Effector memory CD4-positive, alpha-beta T cell (primary cell): ENCODE results near the gene PKD1L1.
"Not testable (repeated sequence)": the region's sequence is repeated elsewhere in the genome, so short reads cannot be mapped to it uniquely, and the experiment has no call there.

Experiments used
- DNase-seq, 3 donors: peaks; one replicate each; pipeline ENCODE4 v3.0.0-alpha.2; 2020
- H3K27ac ChIP-seq: 2 replicates; pipeline ENCODE4 v1.7.0; 2013; ENCODE audit warnings: mild to moderate bottlenecking, low read length, moderate library complexity; ENCODE audit not compliant: insufficient read depth, poor library complexity, severe bottlenecking
- H3K27me3 ChIP-seq: replicated peaks from 2 replicates; pipeline ENCODE4 v1.7.0; 2013; ENCODE audit warnings: mild to moderate bottlenecking, low read length; ENCODE audit not compliant: insufficient read depth, control insufficient read depth, poor library complexity, severe bottlenecking
- H3K36me3 ChIP-seq: 2 replicates; pipeline ENCODE4 v1.7.0; 2013; ENCODE audit warnings: mild to moderate bottlenecking, low read length, moderate library complexity; ENCODE audit not compliant: control insufficient read depth, insufficient read depth
- H3K4me1 ChIP-seq: 2 replicates; pipeline ENCODE4 v1.7.0; 2013; ENCODE audit warnings: low read length, mild to moderate bottlenecking; ENCODE audit not compliant: control insufficient read depth, insufficient read depth, poor library complexity, severe bottlenecking
- H3K4me3 ChIP-seq: 2 replicates; pipeline ENCODE4 v1.7.0; 2013; ENCODE audit warnings: low read length, low read depth, mild to moderate bottlenecking; ENCODE audit not compliant: insufficient read depth, poor library complexity, severe bottlenecking
- H3K9me3 ChIP-seq: 2 replicates; pipeline ENCODE4 v1.7.0; 2013; ENCODE audit warnings: mild to moderate bottlenecking, low read length, moderate library complexity; ENCODE audit not compliant: control insufficient read depth
- total RNA-seq, 3 donors: gene quantifications; one replicate each; lab custom pipeline; 2026; lab: John Stamatoyannopoulos, UW

PKD1L1 gene
- total RNA-seq: 0.96 to 3.1 (median 2.1) reads per million in 3 donors

GRCh38 chr7:47948141-47948790 lies at the start of gene PKD1L1:
Gene PKD1L1 (minus strand): TSS chr7:47948466. CDS start chr7:47948440, 26 bp downstream.
- Histone ChIP-seq H3K27me3 (no peaks in the 10 kb centered on the region), H3K27ac (no peak within 1 kb of the TSS), H3K4me1 (no peaks in the 10 kb centered on the region), H3K4me3 (no peak within 1 kb of the TSS), H3K9me3 (no peaks in the 10 kb centered on the region), H3K36me3 (no peaks in the 10 kb centered on the region)
- DNase-seq: no peak

GRCh38 chr7:47992446-47992845 lies 44.2 kb upstream of the PKD1L1 start:
- DNase-seq: no peak
- peaks cover 4% of the 10 kb centered on the region for H3K4me1 ChIP-seq
- H3K27ac ChIP-seq: peak overlapping the region; percentile 54

GRCh38 chr7:47991741-47992311 lies 43.6 kb upstream of the PKD1L1 start:
- no peaks in the 10 kb centered on the region for H3K27me3 ChIP-seq
- H3K4me1 ChIP-seq: peaks cover 4% of the 10 kb centered on the region
- no peaks in the 10 kb centered on the region for H3K36me3 ChIP-seq
- peak overlapping the region; percentile 55 for H3K4me3 ChIP-seq
- DNase-seq: peak; percentile 61 to 69 (median 68)
- peak overlapping the region; percentile 54 for H3K27ac ChIP-seq
- H3K9me3 ChIP-seq: no peaks in the 10 kb centered on the region

More at GRCh38 chr7:47992446-47992845, 44.2 kb upstream of the PKD1L1 start:
- Histone ChIP-seq H3K36me3 (no peaks in the 10 kb centered on the region), H3K4me3 (no peak overlapping the region), H3K9me3 (no peaks in the 10 kb centered on the region), H3K27me3 (no peaks in the 10 kb centered on the region)

- Histone ChIP-seq H3K27ac (peak overlapping the region; percentile 54), H3K27me3 (no peaks in the 10 kb centered on the region), H3K9me3 (no peaks in the 10 kb centered on the region), H3K36me3 (no peaks in the 10 kb centered on the region), H3K4me1 (peaks cover 4% of the 10 kb centered on the region), H3K4me3 (peak overlapping the region; percentile 55)
- no peak for DNase-seq
Observed at GRCh38 chr7:47991270-47991669, 43.0 kb upstream of the PKD1L1 start.

- Histone ChIP-seq H3K9me3 (no peaks in the 10 kb centered on the region), H3K27me3 (no peaks in the 10 kb centered on the region), H3K27ac (no peak overlapping the region), H3K4me3 (no peak overlapping the region), H3K36me3 (no peaks in the 10 kb centered on the region), H3K4me1 (peaks cover 4% of the 10 kb centered on the region)
- no peak for DNase-seq
Observed at GRCh38 chr7:47990592-47990991, 42.3 kb upstream of the PKD1L1 start.

GRCh38 chr7:47989607-47990400 lies 41.5 kb upstream of the PKD1L1 start:
- DNase-seq: not testable (repeated sequence)

GRCh38 chr7:47988496-47989386 lies 40.5 kb upstream of the PKD1L1 start:
- DNase-seq: no peak
- H3K27ac ChIP-seq: no peak overlapping the region

More at GRCh38 chr7:47989607-47990400, 41.5 kb upstream of the PKD1L1 start:
- not testable (repeated sequence) for H3K9me3 ChIP-seq, H3K4me1 ChIP-seq, H3K27ac ChIP-seq, H3K4me3 ChIP-seq, H3K27me3 ChIP-seq, H3K36me3 ChIP-seq

GRCh38 chr7:47982610-47983009 lies 34.3 kb upstream of the PKD1L1 start:
- H3K36me3 ChIP-seq: no peaks in the 10 kb centered on the region
- H3K4me1 ChIP-seq: peaks cover 11% of the 10 kb centered on the region
- no peaks in the 10 kb centered on the region for H3K27me3 ChIP-seq
- no peak overlapping the region for H3K27ac ChIP-seq
- H3K4me3 ChIP-seq: no peak overlapping the region
- no peak for DNase-seq
- no peaks in the 10 kb centered on the region for H3K9me3 ChIP-seq

More at GRCh38 chr7:47988496-47989386, 40.5 kb upstream of the PKD1L1 start:
- no peaks in the 10 kb centered on the region for H3K36me3 ChIP-seq
- H3K4me1 ChIP-seq: peaks cover 4% of the 10 kb centered on the region
- H3K9me3 ChIP-seq: no peaks in the 10 kb centered on the region
- H3K27me3 ChIP-seq: no peaks in the 10 kb centered on the region
- no peak overlapping the region for H3K4me3 ChIP-seq

- H3K27ac ChIP-seq, H3K27me3 ChIP-seq, H3K9me3 ChIP-seq, DNase-seq, H3K4me3 ChIP-seq: not testable (repeated sequence)
- Histone ChIP-seq H3K36me3 (peaks cover 18% of the 10 kb centered on the region), H3K4me1 (peaks cover 11% of the 10 kb centered on the region)
Observed at GRCh38 chr7:47980648-47981047, 32.4 kb upstream of the PKD1L1 start.
